ENCODE results near the gene RAB1B.
A peak's percentile ranks its signal among the peaks of the same experiment; 100 is the strongest.
"Not testable (repeated sequence)": the region's sequence is repeated elsewhere in the genome, so short reads cannot be mapped to it uniquely, and the experiment has no call there.

The RAB1B gene

GRCh38 chr11:66299186-66299585 lies 30.7 kb downstream of the RAB1B start:
- DNase-seq (ENCODE audit: low read depth, low spot score) = no peak

- no peak for DNase-seq (ENCODE audit: low read depth, low spot score)
Observed at GRCh38 chr11:66302656-66303055, 34.2 kb downstream of the RAB1B start.

- DNase-seq (ENCODE audit: low read depth, low spot score) = no peak
Observed at GRCh38 chr11:66309475-66309874, 41.0 kb downstream of the RAB1B start.

- DNase-seq (ENCODE audit: low read depth, low spot score) = no peak
Observed at GRCh38 chr11:66310324-66310723, 41.9 kb downstream of the RAB1B start.

- not testable (repeated sequence) for DNase-seq (ENCODE audit: low read depth, low spot score)
Observed at GRCh38 chr11:66310803-66311440, 42.5 kb downstream of the RAB1B start.

GRCh38 chr11:66311470-66311964 lies 43.1 kb downstream of the RAB1B start:
- no peak for DNase-seq (ENCODE audit: low read depth, low spot score)

GRCh38 chr11:66311965-66312548 lies 43.6 kb downstream of the RAB1B start:
- DNase-seq (ENCODE audit: low read depth, low spot score) = peak; percentile 96

GRCh38 chr11:66312549-66313320 lies 44.3 kb downstream of the RAB1B start:
- DNase-seq (ENCODE audit: low read depth, low spot score) = peak; percentile 94

GRCh38 chr11:66313321-66314185 lies 45.1 kb downstream of the RAB1B start:
- no peak for DNase-seq (ENCODE audit: low read depth, low spot score)

- no peak for DNase-seq (ENCODE audit: low read depth, low spot score)
Observed at GRCh38 chr11:66314186-66314501, 45.7 kb downstream of the RAB1B start.

GRCh38 chr11:66314561-66315497 lies 46.4 kb downstream of the RAB1B start:
- no peak for DNase-seq (ENCODE audit: low read depth, low spot score)

- DNase-seq (ENCODE audit: low read depth, low spot score) = no peak
Observed at GRCh38 chr11:66315498-66315885, 47.1 kb downstream of the RAB1B start.

GRCh38 chr11:66315921-66316811 lies 47.7 kb downstream of the RAB1B start:
- DNase-seq (ENCODE audit: low read depth, low spot score) = no peak

GRCh38 chr11:66316849-66317251 lies 48.4 kb downstream of the RAB1B start, which contains the start of gene CD248:
TSS of gene CD248 (minus strand) at chr11:66317044. CDS start at chr11:66317027, 17 bp downstream.
- DNase-seq (ENCODE audit: low read depth, low spot score) = no peak

- no peak for DNase-seq (ENCODE audit: low read depth, low spot score)
Observed at GRCh38 chr11:66317322-66317722, 48.9 kb downstream of the RAB1B start.

GRCh38 chr11:66317723-66318599 lies 49.5 kb downstream of the RAB1B start:
- no peak for DNase-seq (ENCODE audit: low read depth, low spot score)

GRCh38 chr11:66318600-66318970 lies 50.1 kb downstream of the RAB1B start:
- no peak for DNase-seq (ENCODE audit: low read depth, low spot score)

GRCh38 chr11:66320289-66320688 lies 51.9 kb downstream of the RAB1B start:
- DNase-seq (ENCODE audit: low read depth, low spot score) = not testable (repeated sequence)

- DNase-seq (ENCODE audit: low read depth, low spot score) = not testable (repeated sequence)
Observed at GRCh38 chr11:66320748-66321147, 52.3 kb downstream of the RAB1B start.

Data from activated CD4-positive, CD25-positive, alpha-beta regulatory T cell treated with anti-CD3 and anti-CD28 coated beads, Interleukin-2, amount 50 U/mL, for 16 hours (primary cell).